ENCODE results near the gene EHD1. TPM values are rescaled to one million over a fixed set of nuclear protein-coding genes. Genes with fewer than 3 reads are reported as not detected.

The EHD1 gene
- total and polyA plus RNA-seq, 9 of the 15 experiments (the other 6 are each of a cell fraction or from before 2014, with no cell fraction given): 0.46 to 65.0 (median 16.4) TPM

GRCh38 chr11:64923944-64924909, 45.8 kb upstream of the EHD1 start, which contains the start of gene PPP2R5B (continued):
- TF ChIP-seq KLF16 (IDR thresholded peaks at IDR 0.05): 0 out of 2 replicates have a peak, but pooled peaks have one; percentile 12
- TF ChIP-seq KLF13 (tag; IDR thresholded peaks at IDR 0.05; ENCODE audit: borderline replicate concordance, low read depth): peak; percentile 87
- TF ChIP-seq HCFC1 (IDR thresholded peaks at IDR 0.05; ENCODE audit: low read depth, low read length): peak; percentile 94
- peak; percentile 43; the same call in 1 of the 2 replicates for TF ChIP-seq FOXK1 (CRISPR knock-in tag; IDR thresholded peaks at IDR 0.05; ENCODE audit: borderline replicate concordance)
- no peak for TF ChIP-seq FUS (optimal IDR thresholded peaks at IDR 0.05; ENCODE audit: low read depth, low read length)
- TF ChIP-seq SIN3A (IDR thresholded peaks at IDR 0.05; ENCODE audit: borderline replicate concordance in 2 of 2, control insufficient read depth in 1 of 2, low read depth in 2 of 2, low read length in 2 of 2): peak; percentile 73 to 94
- TF ChIP-seq CTCFL (IDR thresholded peaks at IDR 0.05; ENCODE audit: borderline replicate concordance, insufficient read depth, low read depth, low read length, poor library complexity, severe bottlenecking): peak; percentile 7
- no peak; the same call in 1 of the 2 replicates for TF ChIP-seq CBFA2T3 (IDR thresholded peaks at IDR 0.05)
- no peak for TF ChIP-seq TFAM (CRISPR knock-in tag; conservative IDR thresholded peaks at IDR 0.05)
- no peak for TF ChIP-seq ZNF184 (CRISPR knock-in tag; IDR thresholded peaks at IDR 0.05)
- 0 out of 2 replicates have a peak, but pooled peaks have one; percentile 23 for TF ChIP-seq IRF9 (tag; IDR thresholded peaks at IDR 0.05)
- 0 out of 4 replicates have a peak, but pooled peaks of 1 of the 2 experiments have one; percentile 13 for TF ChIP-seq TRIM24 (IDR thresholded peaks at IDR 0.05)
- no peak for TF ChIP-seq RBM25 (IDR thresholded peaks at IDR 0.05; ENCODE audit: low read depth, low read length, severe bottlenecking)
- TF ChIP-seq NONO (IDR thresholded peaks at IDR 0.05; ENCODE audit: low read depth in 2 of 2, low read length in 1 of 2): 0 out of 4 replicates have a peak, but pooled peaks of 1 of the 2 experiments have one; percentile 43
- no peak for TF ChIP-seq ZNF785 (CRISPR knock-in tag; IDR thresholded peaks at IDR 0.05)
- peak; percentile 72 for TF ChIP-seq HMBOX1 (IDR thresholded peaks at IDR 0.05)
- peak; percentile 25; the same call in 1 of the 2 replicates for TF ChIP-seq ZKSCAN1 (IDR thresholded peaks at IDR 0.05; ENCODE audit: low read depth, low read length)
- TF ChIP-seq ZNF175 (CRISPR knock-in tag; IDR thresholded peaks at IDR 0.05; ENCODE audit: low read depth): no peak; the same call in 1 of the 2 replicates
- TF ChIP-seq E2F6 (IDR thresholded peaks at IDR 0.05; ENCODE audit: borderline replicate concordance in 1 of 2, extremely low read depth in 1 of 2, insufficient read depth in 1 of 2, insufficient read length in 1 of 2, low read depth in 1 of 2, low read length in 1 of 2, poor library complexity in 1 of 2, severe bottlenecking in 1 of 2): peak in 1 of 2 experiments; percentile 27
- TF ChIP-seq PHF8 (IDR thresholded peaks at IDR 0.05; ENCODE audit: borderline replicate concordance, low read length): peak; percentile 44; the same call in 1 of the 2 replicates

Measured in K562 (cell line).